ENCODE results near the gene RAB10.

The RAB10 gene

GRCh38 chr2:26184555-26185303 lies 150.8 kb downstream of the RAB10 start:
- DNase-seq = peak; percentile 91

- no peak for DNase-seq
Observed at GRCh38 chr2:26185304-26185928, 151.5 kb downstream of the RAB10 start.

GRCh38 chr2:26185954-26186770 lies 152.3 kb downstream of the RAB10 start:
- DNase-seq = no peak

Measured in right forelimb (tissue), 1 donor.